ENCODE measurements around the gene ARHGEF40.

- TF ChIP-seq POLR2A (IDR thresholded peaks at IDR 0.05) (no peak), CTCF (IDR thresholded peaks at IDR 0.05) (no peak)
Observed at GRCh38 chr14:21050597-21050996, 19.5 kb upstream of the ARHGEF40 start.
